ENCODE data around the gene PIAS2.

Gene PIAS2

GRCh38 chr18:46756559-46757201, 160.6 kb downstream of the PIAS2 start, which contains the start of gene ST8SIA5:
ST8SIA5 (minus strand) TSS chr18:46757053; CDS start chr18:46756508, 545 bp downstream.
- no peak for DNase-seq

- no peak for DNase-seq
These were observed 161.2 kb downstream of the PIAS2 start for GRCh38 chr18:46756025-46756558.

DNA sequence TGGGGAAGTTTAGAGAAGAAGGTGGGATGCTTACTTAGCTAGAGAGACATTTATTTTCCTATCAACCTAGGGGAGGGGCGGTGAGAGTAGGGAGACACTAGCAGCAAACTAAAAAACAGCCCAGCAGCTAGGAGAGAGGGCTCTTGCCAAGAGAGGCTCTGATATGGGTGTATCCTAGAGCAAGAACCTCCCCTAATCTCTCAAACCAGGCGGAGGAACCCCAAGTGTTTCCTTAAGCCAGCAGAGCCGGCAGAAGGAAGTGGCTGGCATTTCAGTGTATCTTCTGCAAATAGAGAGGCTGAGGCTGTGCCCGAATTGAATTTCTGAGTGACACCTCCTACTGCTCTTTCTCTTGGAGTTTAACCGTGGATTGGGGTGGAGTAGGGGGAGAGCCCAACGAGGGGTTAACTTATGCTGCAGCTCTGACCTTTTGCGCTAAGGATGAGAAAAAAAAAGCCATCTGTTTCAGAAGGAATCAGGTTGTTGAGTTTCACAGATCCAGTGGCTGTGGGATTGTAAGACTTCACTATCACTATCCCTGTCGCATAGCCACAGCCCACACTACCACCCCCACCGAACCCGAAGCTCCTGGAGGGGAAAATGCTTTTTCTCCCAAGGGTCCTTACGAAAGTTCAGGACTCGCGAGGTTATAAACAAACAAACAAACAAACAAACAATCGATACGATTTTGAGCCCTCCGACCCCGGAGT, 161.8 kb downstream of the PIAS2 start:
- DNase-seq: no peak

DNA sequence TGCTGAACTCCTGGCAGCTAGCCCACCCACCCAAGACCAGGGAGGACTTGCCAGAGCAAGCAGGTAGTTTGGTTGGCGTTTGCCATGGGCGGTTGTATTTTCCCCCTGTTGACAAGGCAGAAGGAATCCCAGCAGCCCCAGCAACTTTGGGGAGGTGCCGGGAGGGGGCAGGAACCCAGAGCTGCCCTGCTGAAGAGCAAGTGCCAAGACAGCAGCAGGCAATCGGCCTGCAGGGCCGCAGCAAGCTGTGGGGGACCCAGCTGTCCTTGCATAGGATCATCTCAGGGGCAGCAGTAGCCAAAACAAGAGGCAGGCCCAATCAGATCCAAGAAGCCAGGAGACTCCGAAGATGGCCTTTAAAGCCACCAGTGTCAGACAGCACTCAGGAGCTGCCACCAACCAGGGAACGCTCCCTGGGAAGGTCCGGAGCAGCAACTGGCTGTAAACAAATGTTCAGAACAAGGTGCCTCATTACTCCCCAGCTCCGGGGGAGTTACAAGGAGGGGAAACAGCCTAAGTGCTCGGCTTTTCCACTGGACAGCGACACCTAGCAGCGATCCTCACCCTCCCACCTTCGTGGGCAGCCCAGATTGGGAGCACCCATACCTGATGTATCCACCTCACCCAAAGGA, 162.5 kb downstream of the PIAS2 start:
- DNase-seq: no peak

DNA sequence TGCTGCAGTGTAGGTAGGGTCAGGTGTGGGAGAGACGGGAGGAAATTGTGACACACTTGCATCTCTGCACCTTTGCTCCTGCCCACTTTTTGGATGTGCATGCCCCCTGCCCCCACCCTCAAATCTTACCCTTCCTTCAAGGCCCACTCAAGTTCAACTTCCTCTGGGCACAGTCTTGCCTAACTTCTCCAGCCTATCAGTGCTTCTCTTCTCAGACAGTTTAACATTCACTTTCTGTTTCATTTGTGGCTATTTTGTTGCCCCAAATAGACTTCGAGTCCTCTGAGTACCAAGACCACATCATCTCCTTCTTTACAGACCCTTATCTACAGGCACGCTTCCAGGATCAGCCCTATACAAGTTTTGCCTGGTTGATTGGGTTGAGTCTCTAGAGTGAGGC, 163.1 kb downstream of the PIAS2 start:
- no peak for DNase-seq

Data from left hindlimb (tissue), 1 donor.